DMS153 treated with DMSO at 0.1 percent for 48 hours (cell line): ENCODE results near the gene ZIC1.

Source experiments
- DNase-seq: peaks from one replicate; lab custom pipeline; 2025; ENCODE audit not compliant: unreplicated experiment; lab: John Stamatoyannopoulos, UW

Gene ZIC1

DNA sequence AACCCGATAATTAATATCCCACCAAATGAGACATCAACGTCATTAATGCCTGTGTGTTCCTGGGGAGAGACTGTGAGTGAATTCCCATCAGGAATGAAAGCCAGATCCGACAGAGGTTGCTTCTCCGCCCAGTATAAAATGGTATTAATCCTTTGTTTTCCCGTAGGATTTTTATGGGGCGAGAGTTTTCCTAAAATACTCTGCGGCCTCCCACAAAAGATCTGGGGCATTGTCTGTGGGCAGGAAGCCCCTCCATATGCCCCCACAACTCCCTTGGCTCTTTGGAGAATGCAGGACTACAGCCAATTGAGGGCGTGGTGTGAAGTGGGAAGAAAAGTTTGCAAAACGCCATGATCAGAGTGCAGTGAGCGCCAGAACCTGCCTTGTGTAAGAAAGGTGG lies 29.5 kb upstream of the ZIC1 start:
- DNase-seq, result no peak

DNA sequence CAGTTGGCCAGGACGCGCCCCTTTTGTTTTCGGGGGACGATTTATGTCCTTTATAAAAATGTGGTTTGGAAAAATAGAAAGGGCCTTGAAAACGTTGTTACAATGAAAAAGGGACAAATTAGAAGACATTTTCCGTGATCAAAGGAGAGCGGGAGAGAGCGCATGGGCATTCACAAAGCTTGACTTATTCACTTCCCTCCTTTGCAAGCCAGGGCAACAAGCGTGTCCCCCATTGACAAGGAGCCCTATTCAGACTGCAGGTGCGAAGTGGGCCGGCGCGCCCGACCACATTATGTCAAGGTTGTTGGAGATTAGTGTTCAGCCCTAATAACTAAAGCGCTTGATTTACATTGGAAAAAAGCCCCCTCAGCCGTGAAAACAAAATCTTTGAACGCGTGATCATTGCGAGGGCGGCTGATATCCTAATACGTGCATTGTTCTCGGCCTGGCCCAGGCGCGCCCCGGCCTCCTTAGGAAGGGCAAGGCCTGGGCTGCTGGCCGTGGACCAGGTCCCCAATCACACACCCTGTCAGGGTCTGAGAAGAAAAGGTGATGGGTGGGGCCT lies 28.7 kb upstream of the ZIC1 start:
- DNase-seq, result no peak

DNA sequence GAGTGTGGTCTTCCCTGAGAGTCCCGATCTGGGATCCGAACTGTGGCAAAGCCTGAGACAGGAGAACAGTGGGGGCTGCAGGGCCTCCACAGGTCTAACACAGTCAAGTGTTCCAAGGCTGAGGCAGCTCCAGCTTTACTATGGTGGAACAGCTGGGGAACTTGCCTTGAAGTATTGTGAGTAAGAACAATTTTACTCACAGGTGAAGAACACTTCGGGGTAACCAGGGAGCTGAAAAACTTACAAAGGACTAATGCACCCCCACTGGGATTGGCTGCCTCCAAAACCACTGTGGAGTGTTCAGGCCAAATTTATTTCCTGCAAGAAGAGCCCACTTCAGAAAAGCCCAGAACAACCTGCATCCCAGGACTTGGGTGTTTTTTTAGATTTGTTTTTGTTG lies 28.2 kb upstream of the ZIC1 start:
- DNase-seq, result no peak

DNA sequence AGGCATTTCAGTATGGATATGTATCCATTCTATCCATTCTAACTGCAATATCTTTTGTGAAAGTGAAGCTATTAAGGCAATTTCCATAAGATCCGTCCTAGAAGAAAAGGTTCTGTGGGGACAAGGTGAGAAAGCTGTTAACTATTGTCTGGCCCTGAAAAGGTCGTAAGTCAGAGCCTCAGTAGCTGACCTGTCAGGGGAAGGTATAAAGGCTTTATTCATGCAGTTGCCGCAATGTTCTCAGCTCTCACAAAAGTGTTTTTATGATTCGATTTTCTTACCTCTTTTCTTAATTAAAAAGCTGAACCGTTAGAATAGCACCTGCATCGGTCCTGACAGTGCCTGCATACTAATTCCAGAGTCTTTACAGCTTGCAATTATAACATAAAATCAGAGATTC lies 27.6 kb upstream of the ZIC1 start:
- DNase-seq, result no peak

DNA sequence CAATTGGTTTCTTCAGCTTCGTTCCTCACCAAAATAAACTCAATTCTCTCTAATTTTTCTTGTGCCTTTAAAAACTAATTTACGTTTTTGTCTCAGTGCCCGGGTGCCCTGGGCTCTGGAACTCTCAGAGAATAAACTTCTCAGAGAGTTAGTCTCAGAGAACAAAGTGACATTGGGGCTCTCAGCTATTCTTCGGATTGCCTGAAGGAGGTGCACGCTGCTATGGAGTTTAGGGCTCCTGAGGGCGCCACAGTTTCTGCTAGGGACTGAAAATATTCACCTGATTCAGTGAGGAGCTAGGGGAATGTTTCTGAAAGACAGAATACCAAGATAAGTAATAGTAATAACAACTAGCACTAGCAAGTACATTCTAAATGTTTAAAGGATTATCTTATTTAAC lies 25.5 kb upstream of the ZIC1 start:
- no peak for DNase-seq

DNA sequence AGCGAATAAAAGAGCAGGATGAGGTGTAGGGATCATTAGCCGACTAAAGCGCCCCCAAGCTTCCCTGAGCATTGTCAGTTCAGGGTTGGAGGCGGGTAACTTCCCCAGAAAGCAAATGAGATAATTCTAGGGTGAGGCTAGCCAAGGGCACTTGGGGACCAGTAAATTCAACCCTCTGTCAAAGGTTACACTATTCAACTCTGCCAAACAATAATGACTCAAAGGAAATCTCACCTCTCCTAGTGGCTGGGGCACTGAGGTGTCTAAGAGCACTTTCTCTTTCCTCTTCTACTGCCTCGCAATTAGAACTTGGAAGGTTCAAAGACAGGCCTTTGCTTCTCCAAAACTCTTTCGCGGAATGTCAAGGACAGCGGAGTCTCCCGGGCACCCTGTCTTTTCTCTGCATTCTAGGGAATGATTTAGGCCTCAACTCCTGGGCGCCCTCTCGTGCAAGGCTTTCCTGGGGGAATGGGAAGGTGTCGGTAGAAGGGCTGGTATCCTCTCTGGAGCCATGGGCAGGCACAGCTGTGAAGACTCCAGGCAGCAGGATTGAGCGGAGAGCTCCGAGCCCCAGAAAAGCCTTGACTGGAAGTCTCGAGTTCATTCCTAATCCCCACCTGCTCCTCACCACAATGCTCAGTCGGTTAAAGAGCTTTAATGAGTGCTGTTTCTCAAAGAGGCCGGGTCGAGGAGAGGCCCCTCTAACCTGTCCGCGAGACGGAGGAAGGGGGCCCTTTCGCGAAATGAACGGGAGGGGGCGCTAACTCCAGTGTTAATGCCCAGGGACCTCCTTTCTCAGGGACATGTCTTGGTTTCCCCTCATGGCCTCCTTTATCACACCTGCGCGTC lies 24.7 kb upstream of the ZIC1 start:
- DNase-seq, result no peak

DNA sequence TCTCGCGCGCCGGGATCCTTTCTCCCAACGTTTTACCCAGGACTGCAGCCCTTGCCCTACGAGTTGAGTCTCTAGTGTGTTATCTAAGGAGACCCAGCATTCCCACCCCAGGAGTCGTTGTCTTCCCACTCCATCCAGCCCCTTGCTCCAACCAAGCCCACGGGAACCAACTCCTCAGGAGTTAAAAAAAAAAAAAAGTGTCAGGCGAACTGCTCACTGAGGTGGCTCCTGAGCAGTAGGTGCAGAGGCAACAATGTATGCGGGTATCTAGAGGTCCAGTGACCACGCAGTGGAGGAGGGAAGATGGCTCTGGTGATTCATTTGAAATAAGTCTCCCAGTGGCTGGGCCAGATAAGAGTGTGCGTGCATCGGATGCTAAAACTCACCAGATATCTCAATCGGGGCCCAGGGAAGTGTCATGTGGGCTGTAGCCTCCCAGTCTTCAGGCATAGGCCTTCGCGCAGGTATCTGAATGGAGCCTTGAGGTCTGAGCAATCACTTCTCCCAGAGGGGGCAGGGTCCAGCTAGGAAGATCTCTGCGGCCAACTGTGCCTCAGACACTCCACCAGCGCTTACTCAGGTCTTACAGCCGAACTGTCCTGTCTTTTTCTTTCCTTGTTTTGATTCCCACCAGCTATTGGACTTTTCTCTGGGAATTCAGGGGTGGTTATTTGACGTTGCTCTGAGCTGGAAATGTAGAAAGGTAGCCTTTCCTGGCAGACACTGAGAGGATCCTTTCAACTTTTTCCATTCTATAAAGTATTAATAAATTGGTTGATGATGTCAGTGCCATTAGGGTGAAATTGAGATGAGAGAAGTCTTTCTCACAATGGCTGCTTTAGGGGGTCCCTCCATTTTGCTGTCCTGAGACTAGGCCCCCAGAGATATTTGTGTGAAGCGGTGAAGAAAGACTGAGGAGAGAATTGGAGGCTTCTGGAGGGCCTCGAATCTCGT lies 23.8 kb upstream of the ZIC1 start:
- DNase-seq, result no peak

DNA sequence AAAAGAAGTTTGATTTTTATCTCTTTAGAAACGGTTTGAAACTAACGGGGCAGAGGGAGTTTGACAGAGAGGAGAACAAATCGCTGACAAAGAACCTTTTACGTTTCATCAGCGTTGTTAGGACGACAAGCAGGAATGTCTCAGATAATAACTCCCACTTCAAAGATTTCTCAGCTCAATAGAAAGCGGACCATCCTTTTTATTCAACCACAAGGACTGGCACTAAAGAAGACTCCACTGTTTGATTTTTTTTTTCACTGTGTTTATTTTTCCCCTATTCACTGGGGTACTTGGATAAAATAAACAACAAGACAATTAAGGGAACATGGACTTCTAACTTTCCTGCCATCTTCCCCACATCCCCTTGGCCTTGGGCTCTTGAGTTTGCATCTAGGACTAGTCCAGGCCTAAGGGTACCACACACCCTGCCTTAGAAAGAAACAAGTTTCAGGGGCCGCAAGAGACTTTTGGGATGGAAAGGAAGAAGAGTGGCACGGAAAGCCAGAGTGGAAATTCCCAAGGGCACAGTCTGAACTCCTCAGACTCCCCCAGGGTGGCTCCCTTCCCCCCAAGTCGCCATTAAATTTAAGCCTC lies 21.8 kb upstream of the ZIC1 start:
- DNase-seq, result no peak

DNA sequence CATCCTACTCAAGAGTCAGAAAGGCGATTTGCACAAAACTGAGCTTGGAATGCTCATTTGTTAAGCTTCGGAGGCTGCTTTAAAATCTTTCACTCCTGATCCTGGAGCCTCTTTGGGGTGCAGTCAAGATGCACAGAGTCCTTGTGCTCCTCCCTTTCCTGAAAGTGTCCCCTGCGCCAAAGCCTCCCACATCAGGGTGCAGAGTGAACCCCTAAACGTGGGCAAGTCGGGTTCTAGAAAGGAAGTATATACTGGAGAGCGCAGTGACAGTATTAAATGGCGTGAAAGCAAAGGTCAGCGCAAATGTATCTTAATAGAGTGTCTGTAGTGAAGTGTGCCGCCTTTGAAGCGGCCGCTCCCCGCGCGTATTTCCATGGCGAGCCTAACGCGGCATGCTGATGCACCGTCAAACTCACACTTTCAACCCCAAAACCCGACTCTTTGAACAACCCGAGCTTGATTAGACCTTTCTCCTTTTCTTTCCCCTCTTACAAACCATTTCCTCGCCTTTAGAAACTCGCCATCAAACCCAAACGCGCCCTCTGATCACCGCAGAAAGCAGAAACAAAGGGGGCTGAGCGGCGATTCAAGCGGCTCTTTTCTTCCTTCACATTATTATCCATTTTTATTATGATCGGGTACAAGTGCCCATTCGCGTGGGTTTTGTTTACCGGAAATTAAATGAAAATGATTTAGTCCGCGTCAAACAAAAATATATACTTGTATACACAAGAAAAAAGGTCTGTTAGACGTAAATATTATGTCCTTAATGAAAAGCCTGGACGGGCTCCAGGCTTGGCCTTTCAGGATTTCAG lies 21.1 kb upstream of the ZIC1 start:
- DNase-seq, result no peak

DNA sequence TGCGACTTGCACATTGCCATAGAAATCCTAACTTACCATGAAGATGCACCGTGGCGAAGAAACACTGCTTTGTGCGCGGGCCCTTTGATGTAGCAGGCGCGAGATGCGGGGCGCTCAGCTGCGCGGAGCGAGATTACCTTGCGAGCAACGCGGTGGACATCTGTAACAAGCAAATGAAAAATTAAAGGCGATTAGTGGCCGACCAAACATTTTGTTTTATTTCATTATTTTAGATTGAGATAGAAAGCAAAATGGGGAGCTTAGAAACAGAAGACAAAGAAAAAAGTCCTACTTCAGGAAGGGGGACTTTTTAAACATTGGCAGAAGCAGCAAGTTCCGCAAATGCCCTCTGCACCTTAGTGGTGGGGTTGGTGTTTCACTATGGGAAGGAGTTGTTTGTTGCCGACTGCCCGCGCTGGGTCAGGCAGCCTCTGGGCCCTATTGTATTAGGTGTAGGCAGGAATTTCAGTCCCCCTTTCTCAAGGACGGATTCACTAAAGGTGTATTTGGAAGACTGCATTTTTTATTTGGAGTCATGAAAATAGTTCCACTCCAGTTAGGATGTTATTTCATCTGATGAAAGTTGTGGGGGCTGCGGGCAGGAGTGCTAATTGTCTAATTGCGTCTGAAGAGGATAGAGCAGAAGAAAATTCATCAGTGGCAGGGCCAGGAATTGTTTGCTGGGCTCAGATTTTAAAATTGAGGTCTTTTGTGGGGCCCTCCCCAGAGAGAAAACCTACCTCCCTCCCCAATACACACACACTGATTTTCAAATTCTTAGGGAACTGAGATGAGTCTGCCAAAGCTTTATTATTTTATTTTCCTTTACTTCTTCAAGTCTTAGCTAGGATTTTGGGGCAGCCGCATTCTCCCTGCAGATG lies 20.2 kb upstream of the ZIC1 start:
- no peak for DNase-seq

DNA sequence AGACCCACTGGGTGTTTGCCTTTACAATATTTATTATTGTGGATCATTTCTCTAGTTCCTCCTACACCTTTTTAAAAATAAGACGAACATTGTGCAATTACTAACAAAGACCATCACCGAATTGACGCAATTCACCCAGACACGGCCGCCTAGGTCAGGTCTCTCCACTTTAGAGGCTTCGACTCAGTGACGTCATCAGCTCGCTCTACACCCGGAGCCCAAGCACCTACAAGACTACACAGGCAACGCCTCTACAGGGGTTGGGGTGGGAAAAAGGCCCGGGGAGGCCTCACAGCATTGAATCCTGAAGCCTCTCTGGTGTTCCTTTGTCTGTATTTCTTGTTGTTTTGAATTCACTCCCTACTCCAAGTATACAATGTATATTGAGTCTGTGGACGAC lies 19.4 kb upstream of the ZIC1 start:
- no peak for DNase-seq

DNA sequence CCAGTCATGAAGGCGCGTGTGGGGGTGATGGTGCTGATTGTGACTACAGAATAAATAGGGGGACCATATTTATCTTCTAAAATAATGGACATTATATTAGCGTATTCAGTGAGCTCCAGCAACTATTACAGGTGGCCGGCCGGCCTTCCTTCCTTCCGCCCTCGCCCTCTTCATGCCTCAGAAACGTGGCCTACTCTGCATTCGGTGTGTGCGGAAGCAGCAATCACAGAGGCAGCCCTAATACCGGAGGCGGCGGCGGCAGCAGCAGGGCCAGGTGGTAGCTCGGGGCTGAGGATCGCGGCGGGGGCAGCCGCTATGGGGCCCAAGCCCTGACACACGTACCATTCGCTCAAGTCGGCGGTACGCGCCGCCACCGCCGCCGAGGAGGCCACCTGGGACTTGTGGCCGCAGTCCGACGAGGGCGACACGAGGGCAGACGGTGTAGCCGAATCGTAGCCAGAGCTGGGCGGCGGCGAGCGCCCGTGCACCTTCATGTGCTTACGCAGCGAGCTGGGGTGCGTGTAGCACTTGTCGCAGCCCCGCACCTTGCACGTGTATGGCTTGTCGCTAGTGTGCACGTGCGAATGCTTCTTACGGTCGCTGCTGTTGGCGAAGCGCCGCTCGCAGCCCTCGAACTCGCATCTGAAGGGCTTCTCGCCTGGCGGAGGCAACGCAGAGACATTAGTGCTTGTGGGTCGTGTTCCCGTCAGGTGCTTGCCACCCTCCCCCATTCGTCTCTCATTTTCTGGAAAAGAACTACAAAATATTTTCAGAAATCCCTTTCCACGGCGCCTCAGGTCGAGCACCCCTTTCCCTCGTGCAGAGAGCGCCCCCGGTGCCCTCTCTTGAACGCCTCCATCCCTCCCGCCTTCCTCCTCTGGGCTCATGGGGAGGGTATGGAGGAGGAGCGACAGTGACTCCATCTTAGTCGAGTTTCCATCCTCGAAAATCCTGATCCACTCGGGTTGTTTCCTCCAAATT lies 18.3 kb upstream of the ZIC1 start:
- DNase-seq, result no peak

DNA sequence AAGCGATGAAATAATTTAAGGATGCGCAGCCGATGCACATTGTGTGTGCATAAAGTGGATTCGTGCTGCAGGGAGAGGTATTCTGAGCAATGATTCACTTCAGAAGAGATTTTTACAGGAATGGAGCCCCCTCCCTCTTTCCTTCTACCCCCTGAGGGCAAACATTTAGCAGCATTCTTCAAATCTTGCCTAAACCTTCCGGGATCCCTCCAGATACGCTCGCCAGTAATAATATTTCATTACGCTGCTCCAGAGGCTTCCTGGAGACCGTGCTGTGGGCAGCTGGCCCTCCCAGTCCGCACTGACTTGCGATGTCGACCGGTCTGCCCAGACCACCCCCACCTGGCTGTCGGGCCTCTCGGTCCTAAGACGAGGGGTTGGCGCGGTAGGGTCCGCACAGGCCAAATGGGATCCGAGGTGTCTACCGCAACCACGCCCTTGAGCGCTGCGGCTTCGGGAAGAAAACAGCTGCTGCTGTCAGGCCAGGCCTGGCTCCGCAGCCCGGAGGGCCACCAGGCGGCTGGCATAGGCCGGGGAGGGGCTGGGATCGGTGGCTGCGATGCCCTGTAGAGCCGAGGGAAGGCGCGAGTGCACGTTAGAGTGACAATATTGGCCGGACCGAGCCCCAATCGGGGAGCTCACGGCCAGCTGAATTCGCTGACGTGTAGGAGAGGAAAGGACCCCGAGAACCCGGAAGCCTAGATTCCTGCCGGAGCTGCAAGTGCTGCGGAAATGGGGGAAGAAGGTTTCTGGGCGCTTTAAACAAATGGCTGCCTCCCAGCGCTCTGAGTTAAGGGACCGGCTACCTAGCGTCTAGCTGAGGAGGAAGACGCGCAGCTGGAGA lies 17.2 kb upstream of the ZIC1 start:
- DNase-seq, result no peak

DNA sequence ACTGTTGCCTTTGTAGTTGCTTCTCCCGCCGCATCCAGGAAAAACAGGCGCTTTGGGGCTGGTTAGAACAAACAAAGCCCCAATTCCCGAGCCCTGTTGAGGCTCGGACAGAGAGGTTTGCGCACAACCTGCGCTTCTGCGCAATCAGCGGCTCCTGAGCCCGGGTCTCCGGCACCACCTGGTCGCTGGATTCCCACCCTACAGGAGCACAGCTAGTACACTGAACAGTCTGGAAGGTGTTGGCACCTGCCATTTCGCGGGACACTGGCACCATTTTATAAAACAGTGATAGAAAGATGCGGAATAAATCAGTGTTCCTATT lies 16.6 kb upstream of the ZIC1 start:
- DNase-seq, result no peak

DNA sequence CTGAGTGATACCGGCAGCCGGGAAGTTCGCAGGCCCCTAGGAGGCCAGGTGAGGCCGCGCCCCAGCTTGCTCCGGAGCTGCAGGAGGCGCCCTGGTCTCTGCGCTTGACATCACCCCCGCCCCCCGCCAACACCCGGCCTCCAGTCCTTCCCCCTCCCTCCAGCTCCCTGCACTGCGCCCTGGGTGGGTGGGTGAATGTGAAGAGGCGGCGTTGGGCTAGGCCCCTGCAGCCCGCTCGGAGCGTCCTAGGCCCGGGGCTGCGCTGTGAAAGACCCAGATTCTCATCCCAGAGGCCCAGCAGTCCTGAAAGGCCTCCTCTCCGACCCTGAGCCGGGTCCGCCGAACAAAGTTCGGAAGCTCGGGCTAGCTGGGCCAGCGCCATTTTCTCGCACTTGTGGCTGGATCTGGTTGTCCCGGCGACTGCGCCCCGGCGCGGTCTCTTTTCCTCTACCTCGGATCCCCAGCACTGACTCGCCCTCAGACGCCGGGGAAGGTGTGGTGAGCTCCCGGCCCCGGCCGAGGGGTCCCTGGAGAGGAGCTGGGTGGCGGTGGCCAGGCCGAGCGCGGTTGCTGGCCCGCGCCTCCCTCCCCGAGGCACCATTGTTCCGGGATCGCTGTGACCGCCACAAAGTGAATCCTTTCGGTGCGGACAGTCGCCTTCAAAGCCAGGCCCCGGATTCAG lies 15.8 kb upstream of the ZIC1 start:
- no peak for DNase-seq

DNA sequence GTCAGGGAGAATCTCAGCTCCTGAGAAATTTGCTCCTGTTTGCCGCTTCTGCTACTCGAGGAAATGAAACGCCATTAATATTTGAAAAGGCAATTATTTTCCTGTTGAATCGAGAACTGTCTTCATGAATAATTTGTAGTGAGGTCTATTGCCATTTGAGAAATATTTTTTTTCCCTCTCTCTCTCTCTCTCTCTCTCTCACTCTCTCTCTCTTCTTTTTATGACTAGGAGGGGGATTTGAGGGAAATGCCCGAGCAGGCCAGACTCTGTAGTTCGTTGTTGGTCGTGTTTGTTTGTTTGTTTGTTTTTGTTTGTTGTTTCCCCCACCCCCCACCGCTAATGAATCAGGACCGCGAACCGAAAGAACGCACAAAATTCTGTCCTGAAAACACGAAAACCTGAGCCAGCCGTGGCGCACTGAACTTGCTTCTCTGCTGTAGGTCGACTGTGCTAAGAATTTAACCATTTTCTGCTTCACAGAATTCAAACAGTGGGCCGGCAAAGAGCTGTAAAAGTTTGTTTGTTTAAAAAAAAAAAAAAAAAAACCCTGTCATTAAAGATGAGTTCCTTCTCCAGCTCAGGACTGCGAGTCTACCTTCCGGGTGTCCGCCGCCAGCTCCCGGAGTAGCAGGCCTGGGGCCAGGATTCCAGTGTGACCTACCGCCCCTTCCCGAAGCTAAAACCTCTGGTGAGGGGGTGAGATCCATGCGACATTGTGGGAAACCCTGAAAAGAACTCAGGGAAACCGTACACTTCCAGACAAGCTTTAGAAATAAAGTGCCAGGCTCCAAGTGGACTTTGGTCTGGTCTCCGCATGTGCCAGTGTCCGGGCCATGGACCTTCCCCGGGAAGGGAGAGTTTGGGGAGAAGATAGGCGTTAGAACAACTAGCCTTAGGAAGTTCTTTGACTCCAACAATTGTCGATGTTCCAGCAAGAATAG lies 15.0 kb upstream of the ZIC1 start:
- no peak for DNase-seq
